Activated CD4-positive, alpha-beta memory T cell treated with anti-CD3 and anti-CD28 coated beads, Interleukin-2, amount 10 ng/mL, durations not matched to agents 7 days and 5 days (primary cell): ENCODE results near the gene STX10. TPM values are rescaled to one million over a fixed set of nuclear protein-coding genes. Genes with fewer than 3 reads are reported as not detected.
A peak's percentile ranks its signal among the peaks of the same experiment; 100 is the strongest.

ENCODE experiments used
- CTCF ChIA-PET: fragments of 350-600 bp; sonication (Branson Sonifier 250); formaldehyde crosslinking; loops from one replicate; lab custom pipeline; 2021; ENCODE audit warnings: antibody characterized with exemption, inconsistent platforms; lab: Charles Lee
- POLR2A ChIA-PET: fragments of 350-600 bp; sonication (Branson Sonifier 250); formaldehyde crosslinking; loops from one replicate; lab custom pipeline; 2021; ENCODE audit warnings: antibody characterized with exemption; lab: Charles Lee
- DNase-seq: peaks from one replicate; pipeline ENCODE4 v3.0.0-alpha.2; 2020
- H3K27ac Mint-ChIP-seq: one replicate; pipeline ENCODE4 v1.8.0; 2021; ENCODE audit warnings: mild to moderate bottlenecking, mixed read lengths
- H3K27me3 Mint-ChIP-seq: one replicate; pipeline ENCODE4 v1.8.0; 2021; ENCODE audit warnings: mixed read lengths
- H3K36me3 Mint-ChIP-seq: one replicate; pipeline ENCODE4 v1.8.0; 2021; ENCODE audit warnings: low read depth, mixed read lengths
- H3K4me1 Mint-ChIP-seq: one replicate; pipeline ENCODE4 v1.8.0; 2021; ENCODE audit warnings: mixed read lengths
- H3K4me3 Mint-ChIP-seq: one replicate; pipeline ENCODE4 v1.8.0; 2021; ENCODE audit warnings: mild to moderate bottlenecking, mixed read lengths
- H3K9me3 Mint-ChIP-seq: one replicate; pipeline ENCODE4 v1.8.0; 2021; ENCODE audit warnings: mixed read lengths
- total RNA-seq, 2 experiments: library from RNA; stranded (reverse); gene quantifications; one replicate each; pipeline ENCODE4 v1.2.3, GENCODE V29; 2021

The STX10 gene
- total RNA-seq, 2 experiments from 2014 or later = 69.0 to 72.2 TPM

DNA sequence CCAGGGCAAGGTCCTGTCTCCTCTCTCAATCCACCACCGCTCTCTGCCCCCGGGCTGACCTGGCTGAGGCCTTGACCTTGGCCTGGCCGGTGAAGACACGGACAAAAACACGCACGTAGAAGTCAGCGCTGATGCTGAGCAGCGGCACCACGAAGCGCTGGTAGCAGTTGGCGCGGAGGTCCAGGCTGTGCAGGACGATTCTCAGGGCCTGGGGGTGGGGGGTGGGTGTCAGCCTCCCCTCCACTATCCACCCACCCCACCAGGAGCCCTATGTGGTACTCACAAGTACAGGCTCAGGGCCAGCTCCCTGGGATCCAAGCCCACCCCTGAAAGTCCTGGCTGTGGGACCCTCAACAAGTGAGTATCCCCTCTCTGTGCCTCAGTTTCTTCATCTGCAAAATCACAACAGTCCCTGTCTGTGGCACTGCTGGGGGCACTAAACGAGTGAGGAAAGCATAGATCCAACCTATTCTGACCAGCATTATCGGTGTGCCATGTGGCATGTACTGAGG is 40.0 kb downstream of the STX10 start:
- peaks cover 6% of the 10 kb centered on the region for H3K36me3 Mint-ChIP-seq
- ChIA-PET POLR2A (no interaction called here), CTCF (no interaction called here)
- DNase-seq = no peak
- H3K27ac Mint-ChIP-seq = no peak overlapping the region
- no peaks in the 10 kb centered on the region for H3K9me3 Mint-ChIP-seq
- H3K4me3 Mint-ChIP-seq = no peak overlapping the region
- H3K4me1 Mint-ChIP-seq = peaks cover 8% of the 10 kb centered on the region
- H3K27me3 Mint-ChIP-seq = no peaks in the 10 kb centered on the region

DNA sequence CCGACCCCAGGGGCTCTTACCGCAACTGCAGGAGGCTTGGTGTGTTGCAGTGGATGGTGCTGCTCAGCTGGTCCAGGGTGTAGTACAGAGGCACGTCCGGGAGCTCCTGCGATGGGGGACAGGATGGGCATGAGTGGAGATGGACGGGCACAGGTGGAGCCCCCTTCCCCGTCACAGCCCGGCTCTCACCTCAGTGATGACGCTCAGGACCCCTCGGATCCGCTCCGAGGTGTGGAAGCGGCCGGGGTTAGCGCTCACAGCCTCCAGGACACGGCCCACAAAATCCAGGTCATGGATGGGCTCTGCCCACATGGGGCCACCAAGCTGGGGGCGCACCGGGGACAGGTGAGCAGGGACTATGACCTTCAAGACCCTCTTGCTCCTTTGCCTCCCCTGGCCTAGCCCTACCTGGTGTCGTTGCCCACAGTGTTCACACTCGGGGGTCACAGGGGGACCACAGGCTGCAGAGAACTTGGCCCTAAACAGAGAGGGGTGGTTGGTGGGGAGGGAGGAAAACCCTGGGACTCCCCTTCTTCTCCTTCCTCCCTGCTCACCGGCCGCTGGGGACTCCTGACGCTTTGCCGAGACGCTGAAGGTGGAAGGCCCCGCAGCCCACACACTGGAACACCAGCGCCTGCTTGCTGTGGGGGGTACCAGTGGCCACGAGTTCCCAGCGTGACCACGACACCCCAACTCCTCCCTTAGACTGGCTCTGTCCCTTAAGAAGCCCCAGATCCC is 40.6 kb downstream of the STX10 start:
- Mint-ChIP-seq H3K9me3 (no peaks in the 10 kb centered on the region), H3K4me1 (peaks cover 10% of the 10 kb centered on the region), H3K27ac (no peak overlapping the region), H3K4me3 (no peak overlapping the region), H3K27me3 (no peaks in the 10 kb centered on the region), H3K36me3 (peaks cover 8% of the 10 kb centered on the region)
- no peak for DNase-seq
- ChIA-PET CTCF (interaction anchor here (1.5 kb wide), 1 partner anchor 132 kb away, joined by 6 read pairs; no protein-coding TSS in a partner anchor), POLR2A (no interaction called here)

- H3K36me3 Mint-ChIP-seq = peaks cover 9% of the 10 kb centered on the region
- H3K27ac Mint-ChIP-seq = peak overlapping the region; percentile 89
- H3K27me3 Mint-ChIP-seq = no peaks in the 10 kb centered on the region
- peak overlapping the region; percentile 90 for H3K4me3 Mint-ChIP-seq
- H3K4me1 Mint-ChIP-seq = peaks cover 38% of the 10 kb centered on the region
- DNase-seq = peak; percentile 57
- ChIA-PET POLR2A (interaction anchor here (0.8 to 3.9 kb wide), 9 partner anchors 8 to 312 kb away, joined by 3 to 46 read pairs (median 6); partner anchors contain the start of genes IER2, NACC1, STX10 and TRMT1), CTCF (interaction anchor here (0.8 to 3.1 kb wide), 15 partner anchors 9 to 140 kb away, joined by 3 to 16 read pairs (median 5); partner anchors contain the start of genes IER2, NACC1 and STX10)
- H3K9me3 Mint-ChIP-seq = peaks cover 3% of the 10 kb centered on the region
Measured at GRCh38 chr19:13104848-13105711, 45.1 kb downstream of the STX10 start.

DNA sequence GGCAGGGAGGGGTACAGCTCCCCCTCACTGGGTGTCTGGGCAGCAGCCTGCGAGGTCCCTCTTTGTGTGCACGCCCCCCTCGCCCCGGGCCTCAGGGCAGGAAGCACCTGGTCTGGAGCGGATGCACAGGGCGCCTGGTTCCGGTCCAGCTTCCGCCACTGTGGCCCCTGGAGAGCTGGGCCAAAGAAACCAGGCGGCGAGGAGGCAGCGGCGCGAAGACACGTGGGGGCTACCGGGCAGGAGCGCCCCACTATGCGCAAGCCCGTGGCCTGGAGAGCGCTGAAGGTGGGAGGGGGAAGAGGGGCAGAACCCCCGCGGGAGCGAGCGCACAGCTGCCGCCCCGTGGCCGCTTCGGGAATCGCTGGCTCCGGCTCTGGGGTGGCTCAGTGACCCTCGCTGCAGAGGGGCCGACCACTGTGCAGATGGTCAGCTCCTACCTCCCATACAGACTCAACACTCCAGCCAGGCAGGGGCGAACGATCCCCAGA is 45.8 kb downstream of the STX10 start:
- peak overlapping the region; percentile 90 for H3K4me3 Mint-ChIP-seq

GRCh38 chr19:13103581-13104359 is 46.4 kb downstream of the STX10 start:
- peaks cover 4% of the 10 kb centered on the region for H3K9me3 Mint-ChIP-seq
- ChIA-PET CTCF (interaction anchor here (0.7 to 3.1 kb wide), 13 partner anchors 8 to 219 kb away, joined by 3 to 16 read pairs (median 6); partner anchors contain the start of genes IER2, NACC1 and STX10), POLR2A (interaction anchor here (1.2 to 3.9 kb wide), 8 partner anchors 9 to 311 kb away, joined by 4 to 46 read pairs (median 8); partner anchors contain the start of genes IER2, NACC1, STX10 and TRMT1)
- H3K36me3 Mint-ChIP-seq = peaks cover 15% of the 10 kb centered on the region
- H3K27me3 Mint-ChIP-seq = peaks cover 3% of the 10 kb centered on the region
- no peak for DNase-seq
- peak overlapping the region; percentile 89 for H3K27ac Mint-ChIP-seq
- peaks cover 49% of the 10 kb centered on the region for H3K4me1 Mint-ChIP-seq
- peak overlapping the region; percentile 90 for H3K4me3 Mint-ChIP-seq

More for the DNA sequence above, 45.8 kb downstream of the STX10 start:
- peak; percentile 70 for DNase-seq
- no peaks in the 10 kb centered on the region for H3K27me3 Mint-ChIP-seq
- H3K4me1 Mint-ChIP-seq = peaks cover 45% of the 10 kb centered on the region
- CTCF ChIA-PET = interaction anchor here (0.7 to 3.1 kb wide), 17 partner anchors 8 to 219 kb away, joined by 3 to 16 read pairs (median 5); partner anchors contain the start of genes IER2, NACC1 and STX10
- H3K27ac Mint-ChIP-seq = peak overlapping the region; percentile 89
- peaks cover 4% of the 10 kb centered on the region for H3K9me3 Mint-ChIP-seq
- POLR2A ChIA-PET = interaction anchor here (1.2 to 3.9 kb wide), 8 partner anchors 9 to 311 kb away, joined by 4 to 46 read pairs (median 8); partner anchors contain the start of genes IER2, NACC1, STX10 and TRMT1
- peaks cover 13% of the 10 kb centered on the region for H3K36me3 Mint-ChIP-seq

DNA sequence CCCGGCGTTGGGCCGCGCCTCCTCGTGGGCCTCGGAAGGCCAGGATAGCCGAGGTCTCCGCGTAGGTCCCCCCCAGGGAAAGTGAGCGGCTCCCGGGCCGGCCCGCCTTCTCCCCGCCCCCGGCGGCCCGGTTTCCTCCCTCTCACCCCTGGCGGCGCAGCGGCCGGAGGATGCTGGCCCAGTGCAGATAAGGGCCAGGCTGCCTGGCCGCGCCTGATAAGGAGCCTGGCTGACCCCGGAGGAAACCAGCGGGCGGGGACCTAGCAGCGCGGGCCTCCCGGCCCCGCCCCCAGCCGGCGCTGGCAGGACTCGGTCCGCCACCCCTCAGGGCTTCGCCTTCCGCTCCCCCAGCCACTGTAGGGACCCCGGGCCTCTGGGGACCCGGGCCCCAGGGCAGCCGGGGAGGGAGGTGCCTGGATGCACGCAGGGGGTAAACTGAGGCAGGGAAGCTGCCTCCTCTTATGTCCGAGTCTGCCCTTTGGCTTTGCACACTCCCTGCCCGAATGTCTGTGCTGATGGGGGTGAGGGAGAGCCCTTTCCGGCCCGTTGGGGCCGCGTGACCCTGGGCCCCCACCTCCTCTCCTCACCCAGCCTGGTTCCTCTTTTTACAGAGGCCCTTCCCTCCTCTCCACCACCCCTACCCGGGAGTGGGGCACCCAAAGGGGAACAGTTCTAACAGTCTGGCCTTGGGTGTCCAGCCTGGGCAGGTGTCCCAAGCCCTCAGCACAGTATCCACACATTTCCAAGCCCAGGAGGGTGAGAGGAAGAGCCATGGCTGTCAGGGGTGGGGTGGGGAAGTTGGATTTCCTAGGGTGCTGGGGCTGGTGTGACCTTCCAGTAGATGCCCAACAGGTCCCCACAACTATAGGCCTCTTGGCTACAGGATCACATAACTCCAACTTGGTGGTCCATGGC is 47.3 kb downstream of the STX10 start, which contains the start of gene LYL1:
Gene LYL1, minus strand, starts transcription at position 193 of the 915 bp plus-strand sequence. CDS start 1,687 bp downstream, outside the sequence.
- peaks cover 4% of the 10 kb centered on the region for H3K9me3 Mint-ChIP-seq
- ChIA-PET POLR2A (interaction anchor here (1.0 to 2.8 kb wide), 2 partner anchors 49 to 50 kb away, joined by 5 to 21 read pairs; no protein-coding TSS in a partner anchor), CTCF (interaction anchor here (1.3 to 1.5 kb wide), 2 partner anchors 9 to 89 kb away, joined by 3 to 6 read pairs; no protein-coding TSS in a partner anchor)
- peaks cover 7% of the 10 kb centered on the region for H3K27me3 Mint-ChIP-seq
- peak within 1 kb of the TSS; percentile 64 for H3K4me3 Mint-ChIP-seq
- H3K27ac Mint-ChIP-seq = no peak within 1 kb of the TSS
- H3K36me3 Mint-ChIP-seq = peaks cover 15% of the 10 kb centered on the region
- H3K4me1 Mint-ChIP-seq = peaks cover 55% of the 10 kb centered on the region
- DNase-seq = peak; percentile 41

- Mint-ChIP-seq H3K9me3 (peaks cover 4% of the 10 kb centered on the region), H3K4me1 (peaks cover 57% of the 10 kb centered on the region), H3K36me3 (peaks cover 11% of the 10 kb centered on the region), H3K27ac (no peak overlapping the region), H3K27me3 (peaks cover 11% of the 10 kb centered on the region), H3K4me3 (peak overlapping the region; percentile 63)
- ChIA-PET POLR2A (interaction anchor here (1.0 kb wide), 1 partner anchor 50 kb away, joined by 5 read pairs; no protein-coding TSS in a partner anchor), CTCF (no interaction called here)
- no peak for DNase-seq
Measured at GRCh38 chr19:13102416-13102665, 47.8 kb downstream of the STX10 start.

DNA sequence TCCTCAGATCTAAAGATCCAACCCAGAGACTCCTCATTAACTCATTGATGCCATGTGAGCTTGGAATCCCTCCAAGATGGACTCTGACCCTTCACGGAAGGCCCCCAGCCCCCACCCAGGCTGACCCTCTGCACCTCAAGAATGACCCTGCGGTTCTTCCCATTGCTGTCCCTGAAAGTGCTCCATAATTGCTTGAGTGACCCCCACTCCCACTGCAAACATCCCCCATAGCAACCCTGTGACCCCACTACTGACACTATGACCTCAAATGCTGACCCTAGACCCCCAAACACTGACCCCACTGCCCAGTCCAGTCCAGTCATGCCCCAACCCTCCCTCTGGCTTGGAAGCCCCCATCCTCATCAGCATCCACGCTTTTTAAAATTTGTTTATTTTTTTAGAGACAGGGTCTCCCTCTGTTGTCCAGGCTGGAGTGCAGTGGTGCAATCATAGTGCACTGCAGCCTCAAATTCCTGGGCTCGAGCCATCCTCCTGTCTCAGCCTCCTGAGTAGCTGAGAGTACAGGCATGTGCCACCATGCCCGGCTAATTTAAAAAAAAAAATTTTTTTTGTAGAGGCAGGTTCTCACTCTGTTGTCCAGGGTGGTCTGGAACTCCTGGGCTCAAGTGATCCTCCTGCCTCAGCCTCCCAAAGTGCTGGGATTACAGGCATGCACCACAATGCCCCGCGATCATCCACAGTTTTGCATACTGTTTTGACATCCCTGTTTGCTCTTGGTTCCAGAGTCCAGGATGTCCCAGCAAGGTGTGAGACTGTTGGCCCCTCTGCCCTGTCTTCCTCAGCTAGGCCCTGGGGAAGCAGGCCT is 48.4 kb downstream of the STX10 start:
- ChIA-PET POLR2A (interaction anchor here (0.8 to 1.0 kb wide), 2 partner anchors 50 to 238 kb away, joined by 3 to 5 read pairs; no protein-coding TSS in a partner anchor), CTCF (no interaction called here)
- peaks cover 11% of the 10 kb centered on the region for H3K36me3 Mint-ChIP-seq
- H3K9me3 Mint-ChIP-seq = peaks cover 4% of the 10 kb centered on the region
- peaks cover 61% of the 10 kb centered on the region for H3K4me1 Mint-ChIP-seq
- H3K4me3 Mint-ChIP-seq = peak overlapping the region; percentile 63
- no peak for DNase-seq
- no peak overlapping the region for H3K27ac Mint-ChIP-seq
- H3K27me3 Mint-ChIP-seq = peaks cover 16% of the 10 kb centered on the region

GRCh38 chr19:13100841-13101589 is 49.2 kb downstream of the STX10 start:
- no peak for DNase-seq
- H3K27ac Mint-ChIP-seq = no peak overlapping the region
- ChIA-PET POLR2A (interaction anchor here (0.8 to 2.1 kb wide), 8 partner anchors 17 to 237 kb away, joined by 3 to 16 read pairs (median 8); partner anchors contain the start of genes IER2, NACC1 and STX10), CTCF (interaction anchor here (0.6 to 0.9 kb wide), 3 partner anchors 48 to 124 kb away, joined by 3 to 5 read pairs (median 3); no protein-coding TSS in a partner anchor)
- H3K27me3 Mint-ChIP-seq = peaks cover 21% of the 10 kb centered on the region
- peaks cover 4% of the 10 kb centered on the region for H3K9me3 Mint-ChIP-seq
- H3K4me1 Mint-ChIP-seq = peaks cover 62% of the 10 kb centered on the region
- peaks cover 11% of the 10 kb centered on the region for H3K36me3 Mint-ChIP-seq
- H3K4me3 Mint-ChIP-seq = peak overlapping the region; percentile 63
